NCI-H2196 (cell line): ENCODE measurements around the gene FAHD1.

Source experiments
- DNase-seq: peaks from one replicate; lab custom pipeline; 2025; ENCODE audit not compliant: unreplicated experiment; lab: John Stamatoyannopoulos, UW

FAHD1 gene

DNA sequence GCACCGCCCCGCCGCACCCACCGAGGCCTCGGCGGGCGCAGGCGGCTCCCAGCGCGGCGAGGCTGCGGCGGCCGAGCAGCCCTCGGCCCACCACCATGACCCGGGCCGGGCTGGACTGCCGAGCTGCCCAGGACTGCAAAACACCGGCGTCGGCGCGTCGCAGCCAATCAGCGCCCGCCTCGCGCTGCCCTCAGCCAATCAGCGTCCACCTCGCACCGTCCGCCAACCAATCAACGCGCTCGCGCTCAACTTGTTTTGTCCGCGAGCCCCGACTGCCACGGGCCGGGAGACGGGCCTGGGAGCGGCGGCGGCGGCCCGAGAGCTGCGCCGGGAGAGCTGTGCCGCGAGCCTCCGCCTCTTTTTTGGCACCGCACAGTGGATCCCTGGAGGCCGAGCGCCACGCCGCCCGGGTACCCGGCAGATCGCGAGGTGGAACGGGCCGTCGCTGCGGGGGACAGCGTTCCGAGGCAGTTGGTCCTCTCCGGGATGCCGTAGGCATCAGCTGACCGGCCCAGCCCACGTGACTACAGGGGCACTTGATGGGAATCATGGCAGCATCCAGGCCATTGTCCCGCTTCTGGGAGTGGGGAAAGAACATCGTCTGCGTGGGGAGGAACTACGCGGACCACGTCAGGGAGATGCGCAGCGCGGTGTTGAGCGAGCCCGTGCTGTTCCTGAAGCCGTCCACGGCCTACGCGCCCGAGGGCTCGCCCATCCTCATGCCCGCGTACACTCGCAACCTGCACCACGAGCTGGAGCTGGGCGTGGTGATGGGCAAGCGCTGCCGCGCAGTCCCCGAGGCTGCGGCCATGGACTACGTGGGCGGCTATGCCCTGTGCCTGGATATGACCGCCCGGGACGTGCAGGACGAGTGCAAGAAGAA, at the start of gene FAHD1, which contains the start of gene HAGH:
Gene FAHD1, plus strand, starts transcription at position 516 of the 883 bp plus-strand sequence. Its CDS starts 33 bp downstream, at position 549.
Gene HAGH, minus strand, starts transcription at position 135 of the 883 bp plus-strand sequence. Its CDS starts 38 bp downstream, at position 97.
- peak; percentile 93 for DNase-seq

DNA sequence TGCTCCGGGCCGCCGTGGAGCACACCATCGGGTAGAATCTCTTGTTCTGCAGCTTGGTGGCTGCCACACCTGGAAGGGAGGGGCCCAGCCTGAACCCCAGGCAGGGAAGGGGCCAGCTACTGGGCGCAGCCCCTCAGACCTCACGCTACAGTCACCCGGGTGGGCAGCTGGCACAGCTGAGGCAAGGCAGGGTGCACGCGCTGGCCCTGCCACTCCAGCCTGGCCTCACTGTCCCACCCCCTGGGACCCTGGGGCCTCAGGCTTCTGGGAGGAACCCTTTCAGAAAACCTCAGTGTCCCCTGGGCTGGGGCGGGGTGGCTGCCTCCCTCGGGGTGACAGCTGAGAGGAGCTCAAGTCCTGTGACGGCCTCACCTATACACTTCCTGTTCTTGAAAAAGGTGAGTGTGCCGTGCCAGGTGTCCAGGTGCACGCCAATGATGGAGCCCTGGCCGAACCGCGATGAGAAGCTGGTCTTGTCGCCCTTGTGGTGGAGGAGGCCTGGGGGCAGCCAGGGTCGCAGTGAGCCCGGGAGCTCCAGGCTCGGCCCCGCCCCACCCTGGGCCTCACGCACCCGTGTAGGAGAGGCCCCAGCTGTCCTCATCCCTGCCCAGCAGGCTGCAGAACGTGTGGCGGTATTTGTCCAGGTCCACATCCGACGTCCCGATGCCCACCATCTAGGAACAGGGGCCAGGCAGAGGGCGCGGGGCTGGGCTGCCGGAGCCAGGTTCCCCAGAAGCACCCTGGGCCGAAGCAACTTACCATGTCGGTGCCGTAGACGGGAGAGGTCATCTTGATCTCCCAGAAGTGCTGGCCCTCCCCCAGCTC, 49.4 kb upstream of the FAHD1 start:
- no peak for DNase-seq

- DNase-seq: no peak
Measured at GRCh38 chr16:1778200-1779179, 48.5 kb upstream of the FAHD1 start.

DNA sequence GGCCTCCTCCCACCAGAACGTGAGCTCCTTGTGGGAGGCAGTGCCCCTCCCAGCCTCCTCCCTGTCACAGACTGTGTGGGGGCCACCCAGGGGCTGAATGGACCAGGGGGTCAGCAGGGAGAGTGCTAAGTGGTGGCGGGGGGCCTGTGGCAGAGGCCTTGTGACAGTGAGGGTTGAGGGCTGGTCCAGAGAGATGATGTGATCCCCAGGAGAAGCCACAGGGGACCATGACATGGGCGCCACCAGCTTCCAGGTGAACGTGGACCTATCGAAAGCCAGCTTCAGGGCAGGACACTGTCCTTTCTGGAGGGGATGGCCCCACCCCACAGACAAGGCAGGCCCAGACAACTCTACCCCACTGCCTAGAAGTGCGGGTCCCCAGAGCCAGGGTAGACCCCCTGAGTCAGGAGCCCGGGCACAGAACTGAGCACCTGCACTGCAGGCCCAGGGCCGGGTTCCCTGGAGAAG, 47.7 kb upstream of the FAHD1 start:
- DNase-seq: no peak

DNA sequence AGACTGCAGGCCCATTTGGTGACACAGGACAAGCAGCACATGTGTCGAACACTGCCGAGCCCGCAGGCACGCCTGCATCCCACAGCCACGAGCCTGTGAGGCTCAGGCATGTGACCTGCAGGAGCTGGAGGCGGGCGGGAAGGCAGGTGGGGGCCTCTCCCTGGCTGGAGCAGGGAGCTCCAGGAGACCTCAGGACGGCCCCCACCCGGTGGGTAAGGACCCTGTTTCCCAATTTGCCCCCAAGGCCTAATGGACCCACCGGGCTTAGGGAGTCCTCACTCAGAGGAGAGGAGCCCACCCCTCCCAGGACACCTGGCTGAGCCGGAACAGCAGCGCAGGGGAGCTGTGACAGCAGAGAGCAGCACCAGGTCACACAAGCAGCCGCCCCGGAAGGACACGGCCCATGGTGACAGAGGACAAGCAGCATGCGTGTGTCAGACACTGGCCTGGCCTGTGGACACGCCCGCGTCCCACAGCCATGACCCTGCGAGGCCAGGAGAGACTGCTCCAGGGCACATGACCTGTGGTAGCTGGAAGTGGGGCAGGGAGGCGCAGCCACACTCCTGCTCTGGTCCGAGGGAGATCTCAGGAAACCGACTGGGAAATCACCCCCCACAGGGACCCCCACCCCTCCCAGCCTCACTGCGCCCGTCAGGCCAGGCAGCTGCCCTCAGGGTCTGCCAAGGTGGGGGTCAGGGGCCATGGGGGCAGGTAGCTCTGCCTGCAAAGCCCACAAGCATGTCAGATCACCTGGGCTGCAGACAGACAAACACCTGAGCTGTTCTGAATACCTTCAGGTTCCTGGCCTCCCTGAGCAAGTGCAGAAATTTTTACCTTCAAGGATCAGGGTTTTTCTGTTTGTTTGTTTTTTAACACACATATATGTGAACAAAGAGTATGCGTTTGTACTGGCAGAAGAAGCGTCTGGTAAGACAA, 47.0 kb upstream of the FAHD1 start:
- no peak for DNase-seq

GRCh38 chr16:1780677-1781072, 46.3 kb upstream of the FAHD1 start:
- DNase-seq: no peak

- DNase-seq: no peak
Measured at GRCh38 chr16:1781254-1781653, 45.8 kb upstream of the FAHD1 start.

DNA sequence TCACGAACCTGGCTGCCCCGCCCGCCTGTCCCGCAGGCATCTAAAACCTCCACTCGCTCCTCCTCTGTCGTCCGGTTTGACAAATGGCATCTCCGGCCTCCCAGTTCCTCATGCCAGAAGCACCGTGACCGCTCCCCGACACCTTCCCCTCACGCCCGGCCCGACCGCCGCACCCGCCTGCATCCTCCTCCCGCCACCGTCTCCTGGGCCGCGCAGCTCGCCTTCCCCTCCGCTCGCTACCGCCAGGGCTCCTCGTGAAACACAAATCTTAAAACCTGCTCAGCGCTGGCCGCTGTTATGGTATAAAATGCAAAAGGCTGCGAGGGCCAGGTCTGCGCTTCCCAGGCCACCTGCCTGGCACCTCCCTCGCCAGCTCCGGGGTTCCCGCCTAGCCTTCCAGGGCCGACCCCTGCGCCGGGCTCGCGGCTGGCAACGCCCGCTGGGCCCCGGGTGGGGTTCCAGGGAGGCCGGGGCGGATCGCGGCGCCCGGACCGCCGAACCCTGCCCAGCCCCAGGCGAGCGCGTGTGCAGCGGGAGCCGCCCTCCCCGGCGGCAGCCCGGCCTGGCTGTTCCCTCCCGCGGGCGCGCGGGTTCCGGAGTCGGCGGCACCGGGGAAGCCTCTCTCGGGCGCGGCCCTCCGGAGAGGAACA, 45.1 kb upstream of the FAHD1 start:
- no peak for DNase-seq

- DNase-seq: peak; percentile 100
Measured at GRCh38 chr16:1782408-1783264, 44.4 kb upstream of the FAHD1 start, which contains the start of the genes NUBP2 and SPSB3. Gene NUBP2, plus strand, starts transcription at chr16:1782960. Its CDS starts 61 bp downstream, at chr16:1783021. Gene SPSB3, minus strand, starts transcription at chr16:1782571. Its CDS starts 1,088 bp downstream, at chr16:1781483.

GRCh38 chr16:1784977-1785845, 41.8 kb upstream of the FAHD1 start:
- DNase-seq: no peak

GRCh38 chr16:1785846-1786170, 41.2 kb upstream of the FAHD1 start:
- no peak for DNase-seq

- DNase-seq: no peak
Measured at GRCh38 chr16:1786242-1787055, 40.6 kb upstream of the FAHD1 start.

DNA sequence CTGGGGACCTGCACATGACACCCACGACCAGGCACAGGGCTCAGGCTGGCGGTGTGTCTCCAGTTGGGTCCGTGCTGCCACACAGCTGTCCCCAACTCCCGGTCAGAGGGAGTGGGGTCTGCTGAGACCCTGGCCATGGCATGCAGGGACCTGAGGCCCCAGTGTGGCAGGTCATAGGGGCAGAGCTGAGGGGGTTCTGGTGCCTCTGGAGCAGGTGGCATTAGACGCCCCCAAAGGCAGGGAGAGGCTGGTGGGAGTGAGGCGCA, 40.0 kb upstream of the FAHD1 start:
- no peak for DNase-seq

DNA sequence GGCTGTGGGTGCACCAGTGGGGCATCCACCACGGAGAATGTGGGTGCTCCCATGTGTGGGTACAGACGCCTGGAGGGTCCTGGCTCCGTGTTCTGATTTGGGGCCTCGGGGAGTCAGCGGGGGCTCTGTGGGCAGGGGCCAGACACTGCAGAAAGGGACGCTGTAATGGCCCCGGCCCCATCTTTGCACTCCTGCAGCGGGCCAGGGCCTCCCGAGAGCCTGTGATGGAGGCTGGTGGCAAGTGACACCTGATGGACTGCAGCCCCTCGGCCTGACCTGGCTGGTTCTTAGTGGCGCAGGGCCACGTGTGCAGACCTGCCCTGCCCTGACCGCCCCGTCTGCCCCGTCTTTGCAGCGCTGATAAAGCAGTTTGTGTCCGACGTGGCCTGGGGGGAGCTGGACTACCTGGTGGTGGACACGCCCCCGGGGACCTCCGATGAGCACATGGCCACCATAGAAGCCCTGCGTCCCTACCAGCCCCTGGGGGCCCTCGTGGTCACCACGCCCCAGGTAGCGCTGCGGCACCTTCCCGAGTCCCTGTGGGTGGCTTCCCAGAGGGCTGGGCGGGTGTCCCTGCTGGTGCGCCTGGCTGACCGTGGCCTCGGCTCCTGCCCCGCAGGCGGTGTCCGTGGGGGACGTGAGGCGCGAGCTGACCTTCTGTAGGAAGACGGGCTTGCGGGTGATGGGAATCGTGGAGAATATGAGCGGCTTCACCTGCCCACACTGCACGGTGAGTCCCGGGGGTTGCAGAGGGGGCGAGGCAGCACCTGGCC, 39.5 kb upstream of the FAHD1 start:
- DNase-seq: no peak

GRCh38 chr16:1788095-1788707, 38.8 kb upstream of the FAHD1 start:
- DNase-seq: no peak
